HEK293 (cell line): Measurements from ENCODE around the gene EMC9.

Source experiments
- ZBTB26 ChIP-seq: fragments of 450-650 bp; formaldehyde crosslinking; optimal IDR thresholded peaks from 2 replicates; pipeline ENCODE3; 2016; ENCODE audit warnings: missing biosample characterization, mild to moderate bottlenecking, missing genetic modification characterization
- ZNF530 ChIP-seq: fragments of 450-650 bp; formaldehyde crosslinking; IDR thresholded peaks from 2 replicates; pipeline ENCODE4 v1.5.1; 2016; ENCODE audit warnings: low read depth, missing biosample characterization, missing genetic modification characterization
- ZNF560 ChIP-seq: fragments of 450-650 bp; formaldehyde crosslinking; IDR thresholded peaks from 2 replicates; pipeline ENCODE4 v1.5.1; 2017; ENCODE audit warnings: missing biosample characterization, missing genetic modification characterization, borderline replicate concordance
- TF ChIP-seq, protein P1 (sequence below): fragments of 450-650 bp; formaldehyde crosslinking; IDR thresholded peaks from 2 replicates; pipeline ENCODE4 v1.5.1; 2016; ENCODE audit warnings: missing biosample characterization, missing genetic modification characterization
- TF ChIP-seq, protein P2 (sequence below): fragments of 450-650 bp; formaldehyde crosslinking; conservative IDR thresholded peaks from 2 replicates; pipeline ENCODE4 v1.5.1; 2016; ENCODE audit warnings: low read depth, missing biosample characterization, missing genetic modification characterization

GRCh38 chr14:24155100-24155499, 13.7 kb upstream of the EMC9 start:
- no peak for TF ChIP-seq ZNF560
- TF ChIP-seq, protein P1, sequence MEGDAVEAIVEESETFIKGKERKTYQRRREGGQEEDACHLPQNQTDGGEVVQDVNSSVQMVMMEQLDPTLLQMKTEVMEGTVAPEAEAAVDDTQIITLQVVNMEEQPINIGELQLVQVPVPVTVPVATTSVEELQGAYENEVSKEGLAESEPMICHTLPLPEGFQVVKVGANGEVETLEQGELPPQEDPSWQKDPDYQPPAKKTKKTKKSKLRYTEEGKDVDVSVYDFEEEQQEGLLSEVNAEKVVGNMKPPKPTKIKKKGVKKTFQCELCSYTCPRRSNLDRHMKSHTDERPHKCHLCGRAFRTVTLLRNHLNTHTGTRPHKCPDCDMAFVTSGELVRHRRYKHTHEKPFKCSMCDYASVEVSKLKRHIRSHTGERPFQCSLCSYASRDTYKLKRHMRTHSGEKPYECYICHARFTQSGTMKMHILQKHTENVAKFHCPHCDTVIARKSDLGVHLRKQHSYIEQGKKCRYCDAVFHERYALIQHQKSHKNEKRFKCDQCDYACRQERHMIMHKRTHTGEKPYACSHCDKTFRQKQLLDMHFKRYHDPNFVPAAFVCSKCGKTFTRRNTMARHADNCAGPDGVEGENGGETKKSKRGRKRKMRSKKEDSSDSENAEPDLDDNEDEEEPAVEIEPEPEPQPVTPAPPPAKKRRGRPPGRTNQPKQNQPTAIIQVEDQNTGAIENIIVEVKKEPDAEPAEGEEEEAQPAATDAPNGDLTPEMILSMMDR (tag by site-specific recombination): no peak
- no peak for TF ChIP-seq ZBTB26 (tag by site-specific recombination)
- TF ChIP-seq, protein P2, sequence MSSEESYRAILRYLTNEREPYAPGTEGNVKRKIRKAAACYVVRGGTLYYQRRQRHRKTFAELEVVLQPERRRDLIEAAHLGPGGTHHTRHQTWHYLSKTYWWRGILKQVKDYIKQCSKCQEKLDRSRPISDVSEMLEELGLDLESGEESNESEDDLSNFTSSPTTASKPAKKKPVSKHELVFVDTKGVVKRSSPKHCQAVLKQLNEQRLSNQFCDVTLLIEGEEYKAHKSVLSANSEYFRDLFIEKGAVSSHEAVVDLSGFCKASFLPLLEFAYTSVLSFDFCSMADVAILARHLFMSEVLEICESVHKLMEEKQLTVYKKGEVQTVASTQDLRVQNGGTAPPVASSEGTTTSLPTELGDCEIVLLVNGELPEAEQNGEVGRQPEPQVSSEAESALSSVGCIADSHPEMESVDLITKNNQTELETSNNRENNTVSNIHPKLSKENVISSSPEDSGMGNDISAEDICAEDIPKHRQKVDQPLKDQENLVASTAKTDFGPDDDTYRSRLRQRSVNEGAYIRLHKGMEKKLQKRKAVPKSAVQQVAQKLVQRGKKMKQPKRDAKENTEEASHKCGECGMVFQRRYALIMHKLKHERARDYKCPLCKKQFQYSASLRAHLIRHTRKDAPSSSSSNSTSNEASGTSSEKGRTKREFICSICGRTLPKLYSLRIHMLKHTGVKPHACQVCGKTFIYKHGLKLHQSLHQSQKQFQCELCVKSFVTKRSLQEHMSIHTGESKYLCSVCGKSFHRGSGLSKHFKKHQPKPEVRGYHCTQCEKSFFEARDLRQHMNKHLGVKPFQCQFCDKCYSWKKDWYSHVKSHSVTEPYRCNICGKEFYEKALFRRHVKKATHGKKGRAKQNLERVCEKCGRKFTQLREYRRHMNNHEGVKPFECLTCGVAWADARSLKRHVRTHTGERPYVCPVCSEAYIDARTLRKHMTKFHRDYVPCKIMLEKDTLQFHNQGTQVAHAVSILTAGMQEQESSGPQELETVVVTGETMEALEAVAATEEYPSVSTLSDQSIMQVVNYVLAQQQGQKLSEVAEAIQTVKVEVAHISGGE: no peak
- no peak for TF ChIP-seq ZNF530 (tag by site-specific recombination)
